ENCODE results near the gene COL6A2. TPM values are rescaled to one million over a fixed set of nuclear protein-coding genes. Genes with fewer than 3 reads are reported as not detected.

COL6A2 gene
- total RNA-seq, 1 experiment from 2014 or later: 87.0 TPM

GRCh38 chr21:46071082-46071481, 26.8 kb upstream of the COL6A2 start:
- H3K36me3 ChIP-seq (ENCODE audit: control insufficient read depth in 1 of 2, insufficient read depth in 2 of 2, low read length in 2 of 2): no peaks in the 10 kb centered on the region
- H3K4me3 ChIP-seq (replicated peaks in 1 of 2; ENCODE audit: low read depth in 1 of 2, low read length in 2 of 2): no peak overlapping the region
- H3K27ac ChIP-seq (ENCODE audit: low read depth, low read length): no peak overlapping the region
- intact Hi-C loops (cut with micrococcal nuclease): no loop called here
- H3K4me2 ChIP-seq (ENCODE audit: low read length): no peak overlapping the region
- ChIA-PET CTCF (no interaction called here), POLR2A (no interaction called here), RAD21 (ENCODE audit: low non-redundant PET in 1 of 2, low total read pairs in 2 of 2, uncharacterized antibody in 2 of 2, unreplicated experiment in 2 of 2) (no interaction called here)
- no peaks in the 10 kb centered on the region for H4K20me1 ChIP-seq (ENCODE audit: insufficient read depth)
- no TSS peak for BruUV-seq (replicated peaks)
- H3K9ac ChIP-seq (ENCODE audit: low read length): no peak overlapping the region
- ATAC-seq (no peak), DNase-seq (ENCODE audit: low read depth, low spot score) (no peak)
- H3K4me1 ChIP-seq (ENCODE audit: control insufficient read depth in 1 of 2, insufficient read depth in 2 of 2, low read length in 2 of 2): no peaks in the 10 kb centered on the region
- H3K9me2 ChIP-seq (ENCODE audit: insufficient read depth): no peaks in the 10 kb centered on the region; the same call in 1 of the 2 replicates
- no peaks in the 10 kb centered on the region for H3K79me2 ChIP-seq (ENCODE audit: insufficient read depth, low read length)
- no peak overlapping the region for H2AFZ ChIP-seq (ENCODE audit: low read depth, low read length, poor library complexity, severe bottlenecking)
- no peak for TF ChIP-seq CBX3 (IDR thresholded peaks at IDR 0.05; ENCODE audit: low read depth)
- TF ChIP-seq SP1 (IDR thresholded peaks at IDR 0.05; ENCODE audit: low read depth): no peak
- no peak for TF ChIP-seq SRF (IDR thresholded peaks at IDR 0.05; ENCODE audit: low read depth)
- TF ChIP-seq, protein P1, sequence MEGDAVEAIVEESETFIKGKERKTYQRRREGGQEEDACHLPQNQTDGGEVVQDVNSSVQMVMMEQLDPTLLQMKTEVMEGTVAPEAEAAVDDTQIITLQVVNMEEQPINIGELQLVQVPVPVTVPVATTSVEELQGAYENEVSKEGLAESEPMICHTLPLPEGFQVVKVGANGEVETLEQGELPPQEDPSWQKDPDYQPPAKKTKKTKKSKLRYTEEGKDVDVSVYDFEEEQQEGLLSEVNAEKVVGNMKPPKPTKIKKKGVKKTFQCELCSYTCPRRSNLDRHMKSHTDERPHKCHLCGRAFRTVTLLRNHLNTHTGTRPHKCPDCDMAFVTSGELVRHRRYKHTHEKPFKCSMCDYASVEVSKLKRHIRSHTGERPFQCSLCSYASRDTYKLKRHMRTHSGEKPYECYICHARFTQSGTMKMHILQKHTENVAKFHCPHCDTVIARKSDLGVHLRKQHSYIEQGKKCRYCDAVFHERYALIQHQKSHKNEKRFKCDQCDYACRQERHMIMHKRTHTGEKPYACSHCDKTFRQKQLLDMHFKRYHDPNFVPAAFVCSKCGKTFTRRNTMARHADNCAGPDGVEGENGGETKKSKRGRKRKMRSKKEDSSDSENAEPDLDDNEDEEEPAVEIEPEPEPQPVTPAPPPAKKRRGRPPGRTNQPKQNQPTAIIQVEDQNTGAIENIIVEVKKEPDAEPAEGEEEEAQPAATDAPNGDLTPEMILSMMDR (IDR thresholded peaks at IDR 0.05 in 2 of 3, conservative IDR thresholded peaks at IDR 0.05 in 1 of 3; ENCODE audit: borderline replicate concordance in 1 of 3, insufficient read depth in 1 of 3, low read depth in 2 of 3, low read length in 2 of 3): no peak
- TF ChIP-seq ZFX (IDR thresholded peaks at IDR 0.05): no peak
- TF ChIP-seq, protein P2, sequence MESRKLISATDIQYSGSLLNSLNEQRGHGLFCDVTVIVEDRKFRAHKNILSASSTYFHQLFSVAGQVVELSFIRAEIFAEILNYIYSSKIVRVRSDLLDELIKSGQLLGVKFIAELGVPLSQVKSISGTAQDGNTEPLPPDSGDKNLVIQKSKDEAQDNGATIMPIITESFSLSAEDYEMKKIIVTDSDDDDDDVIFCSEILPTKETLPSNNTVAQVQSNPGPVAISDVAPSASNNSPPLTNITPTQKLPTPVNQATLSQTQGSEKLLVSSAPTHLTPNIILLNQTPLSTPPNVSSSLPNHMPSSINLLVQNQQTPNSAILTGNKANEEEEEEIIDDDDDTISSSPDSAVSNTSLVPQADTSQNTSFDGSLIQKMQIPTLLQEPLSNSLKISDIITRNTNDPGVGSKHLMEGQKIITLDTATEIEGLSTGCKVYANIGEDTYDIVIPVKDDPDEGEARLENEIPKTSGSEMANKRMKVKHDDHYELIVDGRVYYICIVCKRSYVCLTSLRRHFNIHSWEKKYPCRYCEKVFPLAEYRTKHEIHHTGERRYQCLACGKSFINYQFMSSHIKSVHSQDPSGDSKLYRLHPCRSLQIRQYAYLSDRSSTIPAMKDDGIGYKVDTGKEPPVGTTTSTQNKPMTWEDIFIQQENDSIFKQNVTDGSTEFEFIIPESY (IDR thresholded peaks at IDR 0.05; ENCODE audit: extremely low read depth, insufficient replicate concordance, low read length): no peak
- TF ChIP-seq SIN3A (IDR thresholded peaks at IDR 0.05; ENCODE audit: low read depth): no peak
- TF ChIP-seq, protein P3, sequence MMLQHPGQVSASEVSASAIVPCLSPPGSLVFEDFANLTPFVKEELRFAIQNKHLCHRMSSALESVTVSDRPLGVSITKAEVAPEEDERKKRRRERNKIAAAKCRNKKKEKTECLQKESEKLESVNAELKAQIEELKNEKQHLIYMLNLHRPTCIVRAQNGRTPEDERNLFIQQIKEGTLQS (IDR thresholded peaks at IDR 0.05): no peak
- no peak for TF ChIP-seq ZNF274 (IDR thresholded peaks at IDR 0.05; ENCODE audit: low read depth, low read length)
- TF ChIP-seq TCF7L2 (IDR thresholded peaks at IDR 0.05; ENCODE audit: borderline replicate concordance, extremely low read depth, insufficient read depth, insufficient read length): no peak
- TF ChIP-seq RAD21 (IDR thresholded peaks at IDR 0.05; ENCODE audit: low read depth): no peak
- no peak for TF ChIP-seq POLR2A (IDR thresholded peaks at IDR 0.05; ENCODE audit: borderline replicate concordance, extremely low read depth, insufficient read depth, insufficient read length)
- TF ChIP-seq REST (IDR thresholded peaks at IDR 0.05; ENCODE audit: low read depth): no peak
- no peak for TF ChIP-seq POLR2AphosphoS5 (IDR thresholded peaks at IDR 0.05; ENCODE audit: low read depth, low read length)
- TF ChIP-seq YY1 (IDR thresholded peaks at IDR 0.05; ENCODE audit: extremely low read depth, insufficient replicate concordance, low read depth, low read length): no peak
- TF ChIP-seq, protein P4, sequence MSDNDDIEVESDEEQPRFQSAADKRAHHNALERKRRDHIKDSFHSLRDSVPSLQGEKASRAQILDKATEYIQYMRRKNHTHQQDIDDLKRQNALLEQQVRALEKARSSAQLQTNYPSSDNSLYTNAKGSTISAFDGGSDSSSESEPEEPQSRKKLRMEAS (IDR thresholded peaks at IDR 0.05): no peak
- no peaks in the 10 kb centered on the region for H3K9me3 ChIP-seq (ENCODE audit: control insufficient read depth in 1 of 2, insufficient read depth in 1 of 2, low read depth in 1 of 2, low read length in 2 of 2)
- 0 out of 2 replicates have a peak, but pooled peaks cover 5% of the 10 kb centered on the region for H3K27me3 ChIP-seq (ENCODE audit: insufficient read depth, low read length)

Data from HCT116 (cell line).